ENCODE data around the gene IFITM10.

Gene IFITM10

DNA sequence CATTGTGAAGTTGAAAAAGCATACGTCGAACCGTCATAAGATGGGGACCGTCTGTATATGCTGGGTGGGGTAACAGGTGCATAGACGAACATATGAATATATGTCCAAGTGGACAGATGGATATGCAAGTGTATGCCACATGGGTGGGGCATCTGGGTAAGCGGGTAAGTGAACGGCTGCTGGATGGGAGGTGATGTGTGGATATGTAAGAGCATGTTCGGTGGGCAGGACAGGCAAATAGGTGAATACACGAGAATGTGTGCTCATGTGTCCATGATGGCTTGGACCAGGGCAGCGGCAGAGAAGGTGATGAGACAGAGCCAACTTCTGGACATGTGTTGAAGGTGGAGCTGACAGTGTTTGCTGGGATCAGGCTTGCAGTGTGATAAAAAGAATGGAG is 12.0 kb downstream of the IFITM10 start:
- POLR2A ChIA-PET, result no interaction called here
- TF ChIP-seq NFRKB (IDR thresholded peaks at IDR 0.05) (no peak), SUZ12 (IDR thresholded peaks at IDR 0.05) (no peak), CTBP1 (IDR thresholded peaks at IDR 0.05; ENCODE audit: borderline replicate concordance) (no peak), FOXA1 (IDR thresholded peaks at IDR 0.05) (no peak), ARNT (IDR thresholded peaks at IDR 0.05) (no peak), TARDBP (IDR thresholded peaks at IDR 0.05) (no peak), L3MBTL2 (conservative IDR thresholded peaks at IDR 0.05) (no peak), SP1 (IDR thresholded peaks at IDR 0.05) (no peak), FOXK2 (IDR thresholded peaks at IDR 0.05) (no peak), ZNF384 (IDR thresholded peaks at IDR 0.05) (no peak), HDGF (IDR thresholded peaks at IDR 0.05; ENCODE audit: borderline replicate concordance) (no peak), LEF1 (IDR thresholded peaks at IDR 0.05; ENCODE audit: borderline replicate concordance) (no peak), ELF4 (IDR thresholded peaks at IDR 0.05) (no peak), FOXM1 (IDR thresholded peaks at IDR 0.05; ENCODE audit: borderline replicate concordance) (no peak), BHLHE40 (IDR thresholded peaks at IDR 0.05; ENCODE audit: borderline replicate concordance) (no peak)
- TF ChIP-seq, protein P1, sequence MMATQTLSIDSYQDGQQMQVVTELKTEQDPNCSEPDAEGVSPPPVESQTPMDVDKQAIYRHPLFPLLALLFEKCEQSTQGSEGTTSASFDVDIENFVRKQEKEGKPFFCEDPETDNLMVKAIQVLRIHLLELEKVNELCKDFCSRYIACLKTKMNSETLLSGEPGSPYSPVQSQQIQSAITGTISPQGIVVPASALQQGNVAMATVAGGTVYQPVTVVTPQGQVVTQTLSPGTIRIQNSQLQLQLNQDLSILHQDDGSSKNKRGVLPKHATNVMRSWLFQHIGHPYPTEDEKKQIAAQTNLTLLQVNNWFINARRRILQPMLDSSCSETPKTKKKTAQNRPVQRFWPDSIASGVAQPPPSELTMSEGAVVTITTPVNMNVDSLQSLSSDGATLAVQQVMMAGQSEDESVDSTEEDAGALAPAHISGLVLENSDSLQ (IDR thresholded peaks at IDR 0.05), result no peak
- DNase-seq (ENCODE audit: extremely low spot score), result no peak
- CTCF ChIA-PET, result interaction anchor here (0.5 kb wide), 1 partner anchor 85 kb away, joined by 5 read pairs; no protein-coding TSS in a partner anchor

DNA sequence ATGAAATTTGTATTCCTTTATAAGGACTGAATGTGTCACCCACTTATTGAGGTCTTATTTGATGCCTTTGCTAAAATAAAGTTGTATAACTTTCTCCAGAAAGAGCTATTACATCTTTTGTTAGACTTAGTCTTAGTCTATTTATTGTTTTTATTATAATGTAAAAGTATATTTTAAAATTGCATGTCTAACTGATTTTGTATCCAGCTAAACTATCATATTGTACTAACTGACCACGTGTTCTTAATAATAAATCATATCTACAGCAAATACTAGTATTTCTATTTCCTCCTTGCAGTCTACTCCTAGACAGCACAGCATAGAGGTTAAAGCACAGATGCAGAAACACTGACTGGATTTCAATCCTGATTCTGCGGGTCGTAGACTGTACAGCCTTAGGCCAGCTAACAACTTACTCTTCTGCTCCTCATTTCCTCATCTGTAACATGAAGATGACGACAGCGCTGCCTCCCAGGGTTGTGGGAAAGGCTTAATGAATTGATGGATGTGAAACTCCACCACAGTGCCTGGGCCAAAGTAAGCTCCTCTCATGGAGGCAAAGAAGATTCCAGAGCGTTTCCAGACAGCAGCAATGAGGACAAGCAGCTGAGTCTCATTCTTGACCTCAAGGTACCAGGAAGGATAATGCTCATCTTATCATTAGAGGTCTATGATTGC is 13.2 kb downstream of the IFITM10 start:
- POLR2A ChIA-PET, result no interaction called here
- TF ChIP-seq ZNF384 (IDR thresholded peaks at IDR 0.05) (no peak), SUZ12 (IDR thresholded peaks at IDR 0.05) (no peak), HDGF (IDR thresholded peaks at IDR 0.05; ENCODE audit: borderline replicate concordance) (no peak), L3MBTL2 (conservative IDR thresholded peaks at IDR 0.05) (no peak), ELF4 (IDR thresholded peaks at IDR 0.05) (no peak), LEF1 (IDR thresholded peaks at IDR 0.05; ENCODE audit: borderline replicate concordance) (no peak), FOXA1 (IDR thresholded peaks at IDR 0.05) (no peak), FOXM1 (IDR thresholded peaks at IDR 0.05; ENCODE audit: borderline replicate concordance) (no peak), BHLHE40 (IDR thresholded peaks at IDR 0.05; ENCODE audit: borderline replicate concordance) (no peak), NFRKB (IDR thresholded peaks at IDR 0.05) (no peak), TARDBP (IDR thresholded peaks at IDR 0.05) (no peak), CTBP1 (IDR thresholded peaks at IDR 0.05; ENCODE audit: borderline replicate concordance) (no peak), FOXK2 (IDR thresholded peaks at IDR 0.05) (no peak)
- CTCF ChIA-PET, result no interaction called here
- DNase-seq (ENCODE audit: extremely low spot score), result no peak

DNA sequence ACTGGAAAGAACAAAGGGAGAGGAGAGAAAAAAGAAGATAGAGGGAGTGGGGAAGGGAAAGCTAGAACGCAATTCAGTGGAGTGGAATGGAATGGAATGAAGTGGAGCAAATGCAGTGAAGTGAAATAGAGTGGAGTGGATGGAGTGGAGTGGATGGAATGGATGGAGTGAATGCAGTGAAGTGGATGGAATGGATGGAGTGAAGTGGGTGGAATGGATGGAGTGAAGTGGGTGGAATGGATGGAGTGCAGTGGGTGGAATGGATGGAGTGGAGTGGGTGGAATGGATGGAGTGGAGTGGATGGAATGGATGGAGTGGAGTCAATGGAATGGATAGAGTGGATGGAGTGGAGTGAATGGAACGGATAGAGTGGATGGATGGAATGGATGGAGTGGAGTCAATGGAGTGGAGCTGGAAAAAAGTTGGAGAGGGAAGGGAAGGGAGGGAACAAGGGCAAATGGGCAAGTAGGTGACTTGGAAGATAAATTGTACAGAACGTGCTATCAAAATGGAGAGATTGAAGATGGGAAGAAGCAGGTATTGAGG is 13.9 kb downstream of the IFITM10 start:
- ChIA-PET POLR2A (no interaction called here), CTCF (interaction anchor here (0.6 kb wide), 1 partner anchor 386 kb away, joined by 8 read pairs; no protein-coding TSS in a partner anchor)
- no peak for TF ChIP-seq FOXK2 (IDR thresholded peaks at IDR 0.05)
- TF ChIP-seq ZNF384 (IDR thresholded peaks at IDR 0.05), result no peak
- TF ChIP-seq SP1 (IDR thresholded peaks at IDR 0.05), result no peak
- DNase-seq (ENCODE audit: extremely low spot score), result no peak

DNA sequence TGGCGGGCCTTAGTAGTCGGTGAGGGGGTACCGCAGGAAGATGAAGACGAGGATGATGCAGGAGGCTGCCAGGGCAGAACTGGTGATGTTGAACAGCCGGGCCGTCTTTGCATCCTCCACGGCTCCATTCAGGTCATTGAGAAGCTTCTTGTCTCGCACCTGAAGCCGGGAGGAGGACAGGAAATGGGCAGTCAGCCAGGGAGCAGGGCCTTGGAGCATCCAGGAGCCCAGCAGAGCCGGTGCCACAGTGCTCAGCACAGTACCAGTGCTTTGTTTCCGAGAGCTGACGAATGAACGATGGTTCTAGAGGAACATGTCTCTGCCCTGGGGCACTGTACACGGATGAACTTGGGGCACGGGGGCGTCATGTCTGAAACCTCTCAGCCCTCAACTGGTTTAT is 15.1 kb downstream of the IFITM10 start:
- CTCF ChIA-PET, result no interaction called here
- DNase-seq (ENCODE audit: extremely low spot score), result no peak
- TF ChIP-seq ELF4 (IDR thresholded peaks at IDR 0.05), result no peak
- TF ChIP-seq BHLHE40 (IDR thresholded peaks at IDR 0.05; ENCODE audit: borderline replicate concordance), result no peak
- TF ChIP-seq FOXA1 (IDR thresholded peaks at IDR 0.05), result no peak
- TF ChIP-seq ZNF384 (IDR thresholded peaks at IDR 0.05), result no peak
- TF ChIP-seq, protein P1 (IDR thresholded peaks at IDR 0.05), result no peak
- no peak for TF ChIP-seq FOXM1 (IDR thresholded peaks at IDR 0.05; ENCODE audit: borderline replicate concordance)
- TF ChIP-seq FOXK2 (IDR thresholded peaks at IDR 0.05), result no peak
- no peak for TF ChIP-seq SP1 (IDR thresholded peaks at IDR 0.05)
- TF ChIP-seq CTBP1 (IDR thresholded peaks at IDR 0.05; ENCODE audit: borderline replicate concordance), result no peak
- no peak for TF ChIP-seq SUZ12 (IDR thresholded peaks at IDR 0.05)
- no peak for TF ChIP-seq ARNT (IDR thresholded peaks at IDR 0.05)
- no peak for TF ChIP-seq NFRKB (IDR thresholded peaks at IDR 0.05)
- TF ChIP-seq HDGF (IDR thresholded peaks at IDR 0.05; ENCODE audit: borderline replicate concordance), result no peak
- TF ChIP-seq TARDBP (IDR thresholded peaks at IDR 0.05), result no peak
- TF ChIP-seq L3MBTL2 (conservative IDR thresholded peaks at IDR 0.05), result no peak
- TF ChIP-seq LEF1 (IDR thresholded peaks at IDR 0.05; ENCODE audit: borderline replicate concordance), result no peak
- POLR2A ChIA-PET, result no interaction called here

DNA sequence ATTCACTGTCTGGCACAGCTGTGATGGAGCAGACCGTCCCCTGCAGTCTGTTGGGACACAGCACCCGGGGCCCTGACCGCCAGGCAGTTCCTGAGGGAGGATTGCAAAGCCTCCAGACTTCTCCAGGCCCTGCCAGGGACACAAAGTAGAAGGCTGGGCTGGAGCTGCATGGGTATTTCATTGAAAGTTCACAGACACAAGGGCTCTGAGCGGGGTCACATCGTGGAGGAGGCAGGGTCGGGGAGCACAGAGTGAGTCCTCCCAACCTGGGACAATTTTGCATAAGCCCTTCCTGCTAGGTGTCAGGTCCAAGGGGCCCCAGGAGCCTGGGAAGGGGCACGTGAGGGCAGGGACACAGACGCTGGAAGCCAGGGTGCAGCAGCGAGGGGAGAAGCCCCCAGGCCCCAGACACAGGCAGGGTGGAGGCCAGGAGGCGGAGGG is 15.7 kb downstream of the IFITM10 start:
- no peak for TF ChIP-seq NFRKB (IDR thresholded peaks at IDR 0.05)
- TF ChIP-seq FOXM1 (IDR thresholded peaks at IDR 0.05; ENCODE audit: borderline replicate concordance), result no peak
- no peak for TF ChIP-seq ARNT (IDR thresholded peaks at IDR 0.05)
- TF ChIP-seq TARDBP (IDR thresholded peaks at IDR 0.05), result no peak
- no peak for TF ChIP-seq CTBP1 (IDR thresholded peaks at IDR 0.05; ENCODE audit: borderline replicate concordance)
- no peak for TF ChIP-seq HDGF (IDR thresholded peaks at IDR 0.05; ENCODE audit: borderline replicate concordance)
- TF ChIP-seq SUZ12 (IDR thresholded peaks at IDR 0.05), result no peak
- TF ChIP-seq BHLHE40 (IDR thresholded peaks at IDR 0.05; ENCODE audit: borderline replicate concordance), result no peak
- ChIA-PET CTCF (no interaction called here), POLR2A (no interaction called here)
- no peak for DNase-seq (ENCODE audit: extremely low spot score)

DNA sequence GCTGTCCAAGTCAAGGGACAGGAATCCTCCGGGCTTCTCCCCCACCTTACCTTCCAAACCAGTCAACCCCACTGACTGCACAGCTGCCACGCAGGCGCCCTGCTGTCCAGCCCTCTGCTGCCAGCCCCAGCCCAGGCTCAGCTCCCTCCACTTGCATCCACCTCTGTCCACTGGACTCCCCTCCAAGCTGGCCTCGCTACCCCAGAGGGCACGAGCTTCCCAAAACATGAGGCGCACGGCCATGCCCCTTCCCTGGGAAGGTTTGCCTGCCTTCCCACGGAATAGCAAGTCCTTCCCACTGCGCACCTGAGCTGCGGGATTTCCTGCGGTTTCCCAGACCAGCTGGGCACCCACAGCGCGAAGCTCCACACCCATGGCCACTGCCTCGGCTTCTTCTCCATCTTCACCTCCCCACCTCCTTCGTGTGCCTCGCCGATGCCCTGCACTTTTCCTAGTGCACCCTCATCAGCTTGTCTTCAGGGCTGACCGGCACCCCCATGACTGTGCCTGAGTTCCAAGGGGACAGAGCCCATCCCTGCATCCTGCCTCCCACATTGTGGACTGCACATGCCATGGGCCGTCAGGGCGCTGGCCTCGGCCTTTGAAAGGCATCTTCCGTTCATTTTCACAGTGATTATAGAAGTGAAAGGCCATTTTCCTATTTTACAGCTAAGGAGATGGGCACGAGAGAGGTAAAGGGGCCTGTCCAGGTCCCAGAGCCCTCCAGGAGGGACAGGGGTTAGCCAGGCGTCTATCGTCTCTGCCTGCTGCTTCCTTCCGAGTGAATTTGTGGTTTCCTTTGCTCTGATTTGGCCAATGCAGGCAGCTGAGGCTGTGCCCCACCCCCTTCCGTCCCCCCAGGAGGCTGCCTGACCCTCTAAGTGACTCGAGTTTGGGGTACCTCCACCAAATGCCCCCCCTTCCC is 16.4 kb downstream of the IFITM10 start:
- ChIA-PET CTCF (no interaction called here), POLR2A (no interaction called here)
- DNase-seq (ENCODE audit: extremely low spot score), result no peak
- no peak for TF ChIP-seq SP1 (IDR thresholded peaks at IDR 0.05)
- TF ChIP-seq FOXA1 (IDR thresholded peaks at IDR 0.05), result no peak
- TF ChIP-seq HDGF (IDR thresholded peaks at IDR 0.05; ENCODE audit: borderline replicate concordance), result no peak
- TF ChIP-seq FOXM1 (IDR thresholded peaks at IDR 0.05; ENCODE audit: borderline replicate concordance), result no peak
- no peak for TF ChIP-seq LEF1 (IDR thresholded peaks at IDR 0.05; ENCODE audit: borderline replicate concordance)
- no peak for TF ChIP-seq CTBP1 (IDR thresholded peaks at IDR 0.05; ENCODE audit: borderline replicate concordance)
- no peak for TF ChIP-seq ARNT (IDR thresholded peaks at IDR 0.05)
- TF ChIP-seq NFRKB (IDR thresholded peaks at IDR 0.05), result no peak
- no peak for TF ChIP-seq BHLHE40 (IDR thresholded peaks at IDR 0.05; ENCODE audit: borderline replicate concordance)
- TF ChIP-seq L3MBTL2 (conservative IDR thresholded peaks at IDR 0.05), result no peak
- no peak for TF ChIP-seq ZNF384 (IDR thresholded peaks at IDR 0.05)
- TF ChIP-seq SUZ12 (IDR thresholded peaks at IDR 0.05), result no peak
- no peak for TF ChIP-seq FOXK2 (IDR thresholded peaks at IDR 0.05)
- no peak for TF ChIP-seq TARDBP (IDR thresholded peaks at IDR 0.05)
- TF ChIP-seq ELF4 (IDR thresholded peaks at IDR 0.05), result no peak
- TF ChIP-seq, protein P1 (IDR thresholded peaks at IDR 0.05), result no peak

All from HEK293T (cell line).